IMR-90 (cell line): Measurements from ENCODE around the gene LGI1. TPM values are rescaled to one million over a fixed set of nuclear protein-coding genes. Genes with fewer than 3 reads are reported as not detected.

Source experiments
- ATAC-seq: fragments of 200-7000 bp; cut with Tn5 transposase; 2 replicates; pipeline ENCODE4 v1.9.1; 2020; ENCODE audit warnings: low read depth, mild to moderate bottlenecking, moderate library complexity
- BruUV-seq: library from RNA; stranded (reverse); fragments of 400-500 nt; replicated peaks from 2 replicates; lab custom pipeline; 2021; lab: Mats Ljungman, UMichigan
- CTCF ChIA-PET: fragments of 300-600 bp; formaldehyde crosslinking; extraction: SDS; loops from one replicate; lab custom pipeline; 2021; ENCODE audit warnings: antibody characterized with exemption; lab: Yijun Ruan, JAX
- POLR2A ChIA-PET: fragments of 300-600 bp; sonication (Branson Sonifier 250); formaldehyde crosslinking; loops from one replicate; lab custom pipeline; 2022; ENCODE audit warnings: antibody characterized with exemption; ENCODE audit not compliant: unreplicated experiment; lab: Charles Lee
- DNase-seq: peaks from one replicate; pipeline ENCODE4 v3.0.0; 2013
- H2AFZ ChIP-seq: replicated peaks from 2 replicates; pipeline ENCODE3; 2013; ENCODE audit warnings: low read length, mild to moderate bottlenecking; ENCODE audit not compliant: poor library complexity
- H2AK5ac ChIP-seq: 2 replicates; pipeline ENCODE4 v1.6.1; 2013; ENCODE audit warnings: low read depth, low read length, inconsistent platforms
- H2AK9ac ChIP-seq: replicated peaks from 2 replicates; pipeline ENCODE3; 2013; ENCODE audit warnings: mild to moderate bottlenecking, low read depth, low read length, moderate library complexity; ENCODE audit not compliant: poor library complexity
- H2BK120ac ChIP-seq: 2 replicates; pipeline ENCODE4 v1.6.1; 2013; ENCODE audit warnings: low read depth, low read length, inconsistent platforms
- H2BK15ac ChIP-seq: 3 replicates; pipeline ENCODE4 v1.6.1; 2013; ENCODE audit warnings: low read depth, low read length, inconsistent platforms
- H2BK20ac ChIP-seq: 2 replicates; pipeline ENCODE4 v1.6.1; 2013; ENCODE audit warnings: low read depth, mild to moderate bottlenecking, inconsistent platforms, low read length, moderate library complexity
- H2BK5ac ChIP-seq: 2 replicates; pipeline ENCODE4 v1.6.1; 2013; ENCODE audit warnings: mild to moderate bottlenecking, low read depth, low read length, inconsistent platforms; ENCODE audit not compliant: poor library complexity, severe bottlenecking
- H3K14ac ChIP-seq: replicated peaks from 2 replicates; pipeline ENCODE4 v1.6.1; 2013; ENCODE audit warnings: low read depth, low read length, inconsistent platforms
- H3K18ac ChIP-seq: 2 replicates; pipeline ENCODE4 v1.6.1; 2013; ENCODE audit warnings: low read depth, low read length, control low read depth
- H3K23ac ChIP-seq: 2 replicates; pipeline ENCODE4 v1.6.1; 2013; ENCODE audit warnings: low read depth, low read length, inconsistent platforms
- H3K27ac ChIP-seq: 2 replicates; pipeline ENCODE4 v1.5.1; 2013; ENCODE audit warnings: mild to moderate bottlenecking, control low read depth, low read length; ENCODE audit not compliant: insufficient read depth
- H3K27me3 ChIP-seq: 2 replicates; pipeline ENCODE4 v1.6.1; 2013; ENCODE audit warnings: low read length; ENCODE audit not compliant: control insufficient read depth, insufficient read depth
- H3K36me3 ChIP-seq: 2 replicates; pipeline ENCODE4 v1.6.1; 2013; ENCODE audit warnings: low read length, mixed read lengths; ENCODE audit not compliant: control insufficient read depth, insufficient read depth
- H3K4ac ChIP-seq: 2 replicates; pipeline ENCODE4 v1.6.1; 2013; ENCODE audit warnings: low read depth, low read length, inconsistent platforms
- H3K4me1 ChIP-seq: 2 replicates; pipeline ENCODE4 v1.6.1; 2013; ENCODE audit warnings: low read length, mixed read lengths; ENCODE audit not compliant: control insufficient read depth, insufficient read depth
- H3K4me2 ChIP-seq: 2 replicates; pipeline ENCODE4 v1.6.1; 2013; ENCODE audit warnings: low read depth, mild to moderate bottlenecking, control low read depth, low read length, moderate library complexity
- H3K4me3 ChIP-seq: 2 replicates; pipeline ENCODE4 v1.5.1; 2013; ENCODE audit warnings: low read depth, mild to moderate bottlenecking, control low read depth, low read length, moderate library complexity; ENCODE audit not compliant: insufficient read depth
- H3K56ac ChIP-seq: 2 replicates; pipeline ENCODE4 v1.6.1; 2013; ENCODE audit warnings: low read length, inconsistent platforms; ENCODE audit not compliant: insufficient read depth; ENCODE audit errors: extremely low read depth
- H3K79me1 ChIP-seq, 2 experiments: 2 replicates each; pipeline ENCODE4 v1.6.1; 2013; ENCODE audit warnings: low read length in 2 of 2, inconsistent platforms in 1 of 2, low read depth in 1 of 2
- H3K9ac ChIP-seq: 2 replicates; pipeline ENCODE4 v1.6.1; 2013; ENCODE audit warnings: low read depth, low read length, control low read depth
- H3K9me1 ChIP-seq: 2 replicates; pipeline ENCODE4 v1.6.1; 2013; ENCODE audit warnings: low read length, inconsistent platforms; ENCODE audit not compliant: insufficient read depth
- H3K9me3 ChIP-seq: 2 replicates; pipeline ENCODE4 v1.6.1; 2013; ENCODE audit warnings: low read length; ENCODE audit not compliant: control insufficient read depth, insufficient read depth
- H4K20me1 ChIP-seq: 2 replicates; pipeline ENCODE4 v1.6.1; 2013; ENCODE audit warnings: low read length, inconsistent platforms; ENCODE audit not compliant: insufficient read depth
- H4K5ac ChIP-seq: 2 replicates; pipeline ENCODE4 v1.6.1; 2013; ENCODE audit warnings: mild to moderate bottlenecking, low read depth, low read length, control low read depth
- H4K8ac ChIP-seq, 2 experiments: 2 replicates each; pipeline ENCODE4 v1.6.1; 2013; ENCODE audit warnings: low read depth in 2 of 2, low read length in 2 of 2, control low read depth in 1 of 2, inconsistent platforms in 1 of 2
- H4K91ac ChIP-seq: 2 replicates; pipeline ENCODE4 v1.6.1; 2013; ENCODE audit warnings: low read depth, low read length, inconsistent platforms; ENCODE audit not compliant: insufficient read depth
- CEBPB ChIP-seq: IDR thresholded peaks from 2 replicates; pipeline ENCODE4 v1.6.1; 2012; ENCODE audit warnings: low read depth, low read length, improper control_type of control experiment
- CHD1 ChIP-seq: IDR thresholded peaks from 2 replicates; pipeline ENCODE4 v1.6.1; 2012; ENCODE audit warnings: low read depth, low read length, improper control_type of control experiment
- CTCF ChIP-seq: conservative IDR thresholded peaks from 2 replicates; pipeline ENCODE4 v1.5.1; 2012; ENCODE audit warnings: mild to moderate bottlenecking, low read depth, low read length, improper control_type of control experiment
- ELK1 ChIP-seq: fragments of 150-350 bp; IDR thresholded peaks from 2 replicates; pipeline ENCODE4 v1.6.1; 2016; ENCODE audit warnings: low read depth, mild to moderate bottlenecking, low read length, moderate library complexity, borderline replicate concordance
- FOS ChIP-seq: fragments of 150-350 bp; IDR thresholded peaks from 2 replicates; pipeline ENCODE4 v1.6.1; 2016; ENCODE audit warnings: low read depth, low read length
- MAFK ChIP-seq: IDR thresholded peaks from 2 replicates; pipeline ENCODE4 v1.6.1; 2012; ENCODE audit warnings: low read depth, low read length, improper control_type of control experiment
- MAZ ChIP-seq: IDR thresholded peaks from 2 replicates; pipeline ENCODE4 v1.6.1; 2012; ENCODE audit warnings: low read depth, mild to moderate bottlenecking, low read length, improper control_type of control experiment, moderate library complexity, borderline replicate concordance
- NFE2L2 ChIP-seq: fragments of 150-350 bp; IDR thresholded peaks from 2 replicates; pipeline ENCODE4 v1.6.1; 2016; ENCODE audit warnings: low read depth, mild to moderate bottlenecking, low read length
- POLR2A ChIP-seq: IDR thresholded peaks from 2 replicates; pipeline ENCODE4 v1.6.1; 2012; ENCODE audit warnings: mild to moderate bottlenecking, low read depth, low read length
- RAD21 ChIP-seq: IDR thresholded peaks from 2 replicates; pipeline ENCODE4 v1.6.1; 2012; ENCODE audit warnings: low read length, improper control_type of control experiment
- RCOR1 ChIP-seq: IDR thresholded peaks from 2 replicates; pipeline ENCODE4 v1.6.1; 2012; ENCODE audit warnings: mild to moderate bottlenecking, low read length, improper control_type of control experiment; ENCODE audit not compliant: insufficient replicate concordance
- RFX5 ChIP-seq: IDR thresholded peaks from 2 replicates; pipeline ENCODE4 v1.8.0; 2012; ENCODE audit warnings: low read depth, mild to moderate bottlenecking, low read length, moderate library complexity
- SMC3 ChIP-seq: fragments of 150-350 bp; IDR thresholded peaks from 2 replicates; pipeline ENCODE4 v1.6.1; 2016; ENCODE audit warnings: low read depth, mild to moderate bottlenecking, antibody characterized with exemption, low read length, moderate library complexity
- WGBS, 2 experiments: methylation state at CpG; one replicate each; pipeline versions ENCODE4 v1.1.5 to v1.1.7; 2013; ENCODE audit warnings: missing lambda C conversion rate in 2 of 2; ENCODE audit not compliant: insufficient read length in 1 of 2; ENCODE audit errors: extremely low coverage in 2 of 2; 5-methylcytosine and 5-hydroxymethylcytosine counted together
- dilution Hi-C: fragments of 300-500 bp; cut with HindIII; formaldehyde crosslinking; loops from one replicate; pipeline ENCODE4 v1.14.3; 2018; ENCODE audit warnings: low sequenced_read_pairs; ENCODE audit not compliant: unreplicated experiment
- in situ Hi-C: fragments of 300-500 bp; cut with MboI; formaldehyde crosslinking; loops from 3 replicates; pipeline ENCODE4 v1.14.3; 2019; ENCODE audit warnings: low sequenced_read_pairs, inconsistent platforms, mixed read lengths
- intact Hi-C: fragments of 100-400 bp; cut with micrococcal nuclease; formaldehyde crosslinking; loops from 2 replicates; pipeline ENCODE4 v1.10.0; 2022
- polyA plus RNA-seq, 3 experiments: library from polyadenylated mRNA; depleted of rRNA; stranded (reverse); fragments of >200 nt; gene quantifications; 2 replicates each; pipeline ENCODE4 v1.2.3, GENCODE V29; 2012; ENCODE audit warnings: low replicate concordance in 1 of 3
- total RNA-seq: library from RNA; depleted of rRNA; stranded (reverse); fragments of >200 nt; gene quantifications from 2 replicates; pipeline ENCODE4 v1.2.3, GENCODE V29; 2012

The LGI1 gene
- total and polyA plus RNA-seq, 2 of the 4 experiments (the other 2 are of a cell fraction) = not detected

GRCh38 chr10:93844979-93845626 is 87.4 kb downstream of the LGI1 start:
- Histone ChIP-seq H3K9ac (no peak overlapping the region), H2AFZ (no peak overlapping the region), H3K4me3 (no peak overlapping the region), H3K79me1 (no peaks in the 10 kb centered on the region), H4K8ac (no peak overlapping the region), H3K14ac (no peak overlapping the region), H3K27me3 (peaks cover 20% of the 10 kb centered on the region), H3K4ac (no peak overlapping the region), H2AK5ac (no peak overlapping the region), H3K36me3 (no peaks in the 10 kb centered on the region), H3K9me1 (no peaks in the 10 kb centered on the region), H2BK5ac (no peak overlapping the region), H3K4me2 (no peak overlapping the region), H3K9me3 (no peaks in the 10 kb centered on the region), H3K4me1 (no peaks in the 10 kb centered on the region), H4K5ac (no peak overlapping the region), H3K18ac (no peak overlapping the region), H4K20me1 (no peaks in the 10 kb centered on the region), H4K91ac (no peak overlapping the region), H2AK9ac (no peak overlapping the region), H3K27ac (no peak overlapping the region), H2BK20ac (no peak overlapping the region), H3K23ac (no peak overlapping the region), H2BK15ac (no peak overlapping the region), H2BK120ac (no peak overlapping the region), H3K56ac (no peak overlapping the region)
- WGBS, 2 experiments = 88% methylated on average over 17 of the region's 30 CpGs; no CpG with 5 or more reads in 1 of the 2 experiments
- POLR2A ChIA-PET = interaction anchor here (0.6 kb wide), 1 partner anchor 70 kb away, joined by 4 read pairs; no protein-coding TSS in a partner anchor
- in situ Hi-C loops = no loop called here
- dilution Hi-C loops = no loop called here
- no peak for DNase-seq
- no peak for ATAC-seq
- TF ChIP-seq RCOR1 (no peak), CEBPB (no peak), RFX5 (no peak), NFE2L2 (no peak), MAFK (no peak), CHD1 (no peak), POLR2A (no peak), CTCF (no peak), FOS (no peak), MAZ (no peak), SMC3 (no peak), ELK1 (no peak), RAD21 (no peak)
- intact Hi-C loops = no loop called here
- CTCF ChIA-PET = no interaction called here
- no TSS peak for BruUV-seq
